GM12878 (cell line): ENCODE data around the gene CD151. TPM values are rescaled to one million over a fixed set of nuclear protein-coding genes. Genes with fewer than 3 reads are reported as not detected.
A peak's percentile ranks its signal among the peaks of the same experiment; 100 is the strongest.

Experiments used
- ATAC-seq: fragments of 200-7000 bp; cut with Tn5 transposase; 3 replicates; pipeline ENCODE4 v1.9.1; 2020; ENCODE audit warnings: mild to moderate bottlenecking, moderate library complexity
- BruUV-seq: library from RNA; stranded (reverse); fragments of 400-500 nt; replicated peaks from 2 replicates; lab custom pipeline; 2021; lab: Mats Ljungman, UMichigan
- CTCF ChIA-PET: fragments of 300-600 bp; sonication (Branson Sonifier 250); formaldehyde crosslinking; extraction: SDS; loops from one replicate; lab custom pipeline; 2021; ENCODE audit warnings: inconsistent platforms; lab: Yijun Ruan, JAX
- POLR2A ChIA-PET: fragments of 350-600 bp; formaldehyde crosslinking; extraction: SDS; loops from one replicate; lab custom pipeline; 2021; ENCODE audit warnings: inconsistent platforms; lab: Charles Lee
- RAD21 ChIA-PET: fragments of 300-600 bp; sonication (Branson Sonifier 250); formaldehyde crosslinking; loops from one replicate; lab custom pipeline; 2023; ENCODE audit warnings: antibody characterized with exemption; ENCODE audit not compliant: unreplicated experiment; lab: Charles Lee
- SMC1A ChIA-PET: fragments of 300-600 bp; sonication (Branson Sonifier 250); formaldehyde crosslinking; loops from one replicate; lab custom pipeline; 2023; ENCODE audit not compliant: unreplicated experiment, uncharacterized antibody; lab: Charles Lee
- DNase-seq: peaks from one replicate; pipeline ENCODE4 v3.0.0-alpha.2; 2011; ENCODE audit warnings: low read depth, low spot score
- FAIRE-seq: peaks from 3 replicates; lab custom pipeline; 2011; peaks lifted over from hg19 to GRCh38; lab: Jason Lieb, UNC
- H2AFZ ChIP-seq: 2 replicates; pipeline ENCODE4 v1.6.0; 2011; ENCODE audit warnings: low read depth, low read length, control low read depth; ENCODE audit not compliant: control insufficient read depth
- H3K27ac ChIP-seq: 2 replicates; pipeline ENCODE4 v1.5.1; 2011; ENCODE audit warnings: control low read depth; ENCODE audit not compliant: control insufficient read depth, insufficient read depth
- H3K27me3 ChIP-seq, 2 experiments: replicated peaks in 1 of 2; 2 replicates each; pipeline versions ENCODE4 v1.6.0 to v1.6.1; 2011; ENCODE audit warnings: low read length in 1 of 2; ENCODE audit not compliant: control insufficient read depth in 2 of 2, insufficient read depth in 2 of 2
- H3K36me3 ChIP-seq, 2 experiments: 2 replicates each; pipeline ENCODE4 v1.5.1; 2011; ENCODE audit warnings: low read length in 1 of 2; ENCODE audit not compliant: control insufficient read depth in 2 of 2, insufficient read depth in 2 of 2
- H3K4me1 ChIP-seq: 2 replicates; pipeline ENCODE4 v1.6.1; 2011; ENCODE audit warnings: mild to moderate bottlenecking, low read length, moderate library complexity, mixed read lengths; ENCODE audit not compliant: control insufficient read depth, insufficient read depth
- H3K4me2 ChIP-seq: 2 replicates; pipeline ENCODE4 v1.6.0; 2011; ENCODE audit warnings: control low read depth; ENCODE audit not compliant: control insufficient read depth, insufficient read depth
- H3K4me3 ChIP-seq: fragments of 200-600 bp; sonication (generic); 2 replicates; pipeline ENCODE4 v1.5.1; 2016
- H3K79me2 ChIP-seq: 2 replicates; pipeline ENCODE4 v1.6.0; 2011; ENCODE audit warnings: low read length; ENCODE audit not compliant: control insufficient read depth, insufficient read depth
- H3K9ac ChIP-seq: 2 replicates; pipeline ENCODE4 v1.8.0; 2011; ENCODE audit warnings: low read length, control low read depth, mixed read lengths; ENCODE audit not compliant: control insufficient read depth, insufficient read depth
- H3K9me3 ChIP-seq: replicated peaks from 3 replicates; pipeline ENCODE4 v1.5.1; 2011; ENCODE audit warnings: mild to moderate bottlenecking, low read length; ENCODE audit not compliant: control insufficient read depth, insufficient read depth
- H4K20me1 ChIP-seq: 2 replicates; pipeline ENCODE4 v1.6.0; 2011; ENCODE audit not compliant: control insufficient read depth, insufficient read depth
- BHLHE40 ChIP-seq, 2 experiments: fragments of 450-650 bp in 1 of 2; IDR thresholded peaks; 2 replicates each; pipeline ENCODE4 v1.6.1; 2011 to 2017; ENCODE audit warnings: low read depth in 2 of 2, borderline replicate concordance in 1 of 2, improper control_type of control experiment in 1 of 2, low read length in 1 of 2, mild to moderate bottlenecking in 1 of 2
- HCFC1 ChIP-seq: fragments of 150-350 bp; IDR thresholded peaks from 2 replicates; pipeline ENCODE4 v1.6.1; 2014; ENCODE audit warnings: low read length
- HDGF ChIP-seq: fragments of 450-650 bp; IDR thresholded peaks from 2 replicates; pipeline ENCODE4 v1.6.1; 2016; ENCODE audit warnings: antibody characterized with exemption
- POU2F2 ChIP-seq: IDR thresholded peaks from 3 replicates; pipeline ENCODE4 v1.6.1; 2011; ENCODE audit warnings: low read depth, mild to moderate bottlenecking, low read length, borderline replicate concordance
- RAD51 ChIP-seq: fragments of 450-650 bp; IDR thresholded peaks from 2 replicates; pipeline ENCODE4 v1.6.1; 2016; ENCODE audit warnings: moderate library complexity, mild to moderate bottlenecking, inconsistent platforms
- SUZ12 ChIP-seq: fragments of 200-600 bp; sonication (generic); IDR thresholded peaks from one replicate; pipeline ENCODE4 v1.6.1; 2018; ENCODE audit warnings: antibody characterized with exemption, mild to moderate bottlenecking; ENCODE audit not compliant: unreplicated experiment
- ZNF24 ChIP-seq: fragments of 450-650 bp; IDR thresholded peaks from 2 replicates; pipeline ENCODE4 v1.6.1; 2017; ENCODE audit warnings: antibody characterized with exemption, mild to moderate bottlenecking
- WGBS: methylation state at CpG from one replicate; pipeline ENCODE4 v1.1.6; 2016; ENCODE audit warnings: low lambda C conversion rate; ENCODE audit not compliant: insufficient replicate concordance, insufficient coverage; ENCODE audit errors: missing lambda C conversion rate; 5-methylcytosine and 5-hydroxymethylcytosine counted together
- in situ Hi-C: fragments of 300-500 bp; cut with MboI; formaldehyde crosslinking; loops from 9 replicates; pipeline ENCODE4 v1.14.3; 2018; ENCODE audit warnings: mixed read lengths
- intact Hi-C: fragments of 100-400 bp; cut with micrococcal nuclease; formaldehyde crosslinking; loops from one replicate; pipeline ENCODE4 v1.14.2; 2022; ENCODE audit not compliant: unreplicated experiment
- polyA plus RNA-seq, 11 experiments: library from polyadenylated mRNA; depleted of rRNA in 4 of 11; unstranded in 6 of 11; stranded (reverse) in 5 of 11; fragments of >200 nt; fragmentation: Nextera tagmentation in 4 of 11; fragmentation: Illumina TruSeq in 1 of 11; extraction: Ambion mirVana in 4 of 11; extraction: Trizol in 1 of 11; gene quantifications; 1 replicate in 1 of 11; 2 replicates in 10 of 11; pipeline versions ENCODE4 v1.2.1 to v1.2.3, GENCODE V29; 2011 to 2016; ENCODE audit warnings: inconsistent platforms in 2 of 11, missing spikeins in 2 of 11, low read depth in 1 of 11
- total RNA-seq, 4 experiments: library from RNA; depleted of rRNA in 3 of 4; stranded (reverse); fragments of >200 nt in 3 of 4; fragmentation: Illumina TruSeq in 1 of 4; extraction: Trizol in 1 of 4; gene quantifications; 2 replicates each; pipeline versions ENCODE4 v1.2.1 to v1.2.3, GENCODE V29; 2013 to 2021
- TF ChIP-seq, protein P1 (sequence below): fragments of 450-650 bp; IDR thresholded peaks from 2 replicates; pipeline ENCODE4 v1.6.1; 2017; ENCODE audit warnings: antibody characterized with exemption, mild to moderate bottlenecking, moderate library complexity

The CD151 gene
- total and polyA plus RNA-seq, 10 of the 15 experiments (the other 5 are each of a cell fraction or from before 2014, with no cell fraction given): 0.52 to 41.7 (median 14.7) TPM

DNA sequence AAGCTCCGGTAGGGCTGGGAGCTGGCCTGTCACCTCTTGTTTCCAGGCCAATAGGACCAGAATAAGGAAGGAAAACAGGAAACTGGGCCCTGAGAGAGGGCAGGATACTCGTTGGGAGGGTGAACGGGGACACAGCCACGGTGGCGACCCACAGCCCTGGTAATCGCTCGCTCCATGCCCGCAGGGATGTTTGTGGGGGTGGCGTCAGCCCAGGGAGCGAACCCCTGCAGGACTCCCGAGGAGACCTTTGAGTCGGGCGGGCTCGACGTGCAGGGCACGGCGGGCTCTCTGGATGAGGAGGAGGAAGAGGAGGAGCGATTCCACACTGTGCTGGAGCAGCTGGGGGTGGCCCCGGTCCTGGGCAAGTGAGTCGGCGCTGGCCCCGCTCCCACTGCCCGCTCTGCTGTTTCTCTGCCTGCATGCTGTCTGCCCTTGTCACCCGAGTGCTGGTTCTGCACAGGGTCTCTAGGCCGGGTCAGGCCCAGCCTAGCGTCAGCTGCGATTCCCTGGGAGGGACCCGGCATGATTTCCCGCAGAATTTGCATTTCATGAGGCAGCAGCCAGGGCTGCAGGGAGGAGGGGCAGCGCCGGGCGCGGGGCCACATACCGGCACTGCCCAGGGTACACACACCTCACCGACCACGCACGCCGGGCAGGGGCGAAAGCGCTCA, 3.4 kb upstream of the CD151 start:
- ChIA-PET SMC1A (no interaction called here), RAD21 (no interaction called here), POLR2A (interaction anchor here (1.4 to 5.2 kb wide), 3 partner anchors 10 to 20 kb away, joined by 4 to 33 read pairs (median 21); partner anchors contain the start of genes PNPLA2, POLR2L, RPLP2 and TSPAN4), CTCF (interaction anchor here (1.0 kb wide), 1 partner anchor 19 kb away, joined by 3 read pairs; no protein-coding TSS in a partner anchor)
- ATAC-seq: peak; percentile 8
- Histone ChIP-seq H3K79me2 (no peaks in the 10 kb centered on the region), H3K27me3 (no peaks in the 10 kb centered on the region; a peak in 3 of 4 replicates), H3K9ac (no peak overlapping the region), H3K4me1 (peaks cover 42% of the 10 kb centered on the region), H3K9me3 (no peaks in the 10 kb centered on the region), H3K4me2 (peak overlapping the region; percentile 93), H3K36me3 (no peaks in the 10 kb centered on the region; a peak in 2 of 4 replicates), H3K4me3 (peak overlapping the region; percentile 49; the same call in 1 of the 2 replicates), H2AFZ (no peak overlapping the region), H4K20me1 (no peaks in the 10 kb centered on the region), H3K27ac (no peak overlapping the region)
- intact Hi-C loops: no loop called here
- in situ Hi-C loops: no loop called here
- peak; percentile 94; the same call in 2 of the 3 replicates for TF ChIP-seq POU2F2
- peak; percentile 15 to 16; a peak in 1 of 4 replicates for TF ChIP-seq BHLHE40 (IDR thresholded peaks at IDR 0.05; ENCODE audit: borderline replicate concordance in 1 of 2, low read depth in 2 of 2, low read length in 1 of 2)
- TF ChIP-seq HCFC1: no peak
- WGBS: 30% methylated on average over 38 of the region's 40 CpGs
- BruUV-seq: no TSS peak
- FAIRE-seq: no peak
- no peak for DNase-seq

DNA sequence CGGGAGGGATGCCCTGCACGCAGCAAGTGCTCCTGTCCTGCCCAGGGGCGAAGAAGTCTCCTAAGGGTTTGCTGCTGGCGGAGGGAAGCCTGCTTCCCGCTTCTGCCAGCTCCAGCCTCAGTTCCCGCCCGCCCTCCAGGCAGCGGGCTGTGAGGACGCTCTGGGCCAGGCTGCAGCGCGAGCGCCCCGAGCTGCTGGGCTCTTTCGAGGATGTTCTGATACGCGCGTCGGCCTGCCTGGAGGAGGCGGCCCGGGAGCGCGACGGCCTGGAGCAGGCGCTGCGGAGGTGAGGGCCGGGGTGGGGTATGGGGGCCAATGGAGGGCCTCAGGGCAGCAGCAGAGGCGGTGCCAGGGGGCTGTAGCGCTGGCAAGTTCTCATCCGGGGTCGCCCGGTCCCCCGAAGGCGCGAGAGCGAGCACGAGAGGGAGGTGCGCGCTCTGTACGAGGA, 2.9 kb upstream of the CD151 start:
- Histone ChIP-seq H3K27me3 (no peaks in the 10 kb centered on the region; a peak in 3 of 4 replicates), H3K27ac (no peak overlapping the region), H3K79me2 (no peaks in the 10 kb centered on the region), H4K20me1 (no peaks in the 10 kb centered on the region), H3K4me3 (peak overlapping the region; percentile 49; the same call in 1 of the 2 replicates)
- SMC1A ChIA-PET: no interaction called here
- ATAC-seq (peak; percentile 7), FAIRE-seq (no peak)
- intact Hi-C loops: no loop called here
- POLR2A ChIA-PET: interaction anchor here (3.7 to 5.2 kb wide), 2 partner anchors 11 to 12 kb away, joined by 21 to 33 read pairs; partner anchors contain the start of genes PNPLA2, POLR2L and TSPAN4
- RAD21 ChIA-PET: no interaction called here
- no TSS peak for BruUV-seq
- TF ChIP-seq HDGF (peak; percentile 59; the same call in 1 of the 2 replicates), ZNF24 (no peak), SUZ12 (peak; percentile 62), RAD51 (no peak)
- TF ChIP-seq, protein P1, sequence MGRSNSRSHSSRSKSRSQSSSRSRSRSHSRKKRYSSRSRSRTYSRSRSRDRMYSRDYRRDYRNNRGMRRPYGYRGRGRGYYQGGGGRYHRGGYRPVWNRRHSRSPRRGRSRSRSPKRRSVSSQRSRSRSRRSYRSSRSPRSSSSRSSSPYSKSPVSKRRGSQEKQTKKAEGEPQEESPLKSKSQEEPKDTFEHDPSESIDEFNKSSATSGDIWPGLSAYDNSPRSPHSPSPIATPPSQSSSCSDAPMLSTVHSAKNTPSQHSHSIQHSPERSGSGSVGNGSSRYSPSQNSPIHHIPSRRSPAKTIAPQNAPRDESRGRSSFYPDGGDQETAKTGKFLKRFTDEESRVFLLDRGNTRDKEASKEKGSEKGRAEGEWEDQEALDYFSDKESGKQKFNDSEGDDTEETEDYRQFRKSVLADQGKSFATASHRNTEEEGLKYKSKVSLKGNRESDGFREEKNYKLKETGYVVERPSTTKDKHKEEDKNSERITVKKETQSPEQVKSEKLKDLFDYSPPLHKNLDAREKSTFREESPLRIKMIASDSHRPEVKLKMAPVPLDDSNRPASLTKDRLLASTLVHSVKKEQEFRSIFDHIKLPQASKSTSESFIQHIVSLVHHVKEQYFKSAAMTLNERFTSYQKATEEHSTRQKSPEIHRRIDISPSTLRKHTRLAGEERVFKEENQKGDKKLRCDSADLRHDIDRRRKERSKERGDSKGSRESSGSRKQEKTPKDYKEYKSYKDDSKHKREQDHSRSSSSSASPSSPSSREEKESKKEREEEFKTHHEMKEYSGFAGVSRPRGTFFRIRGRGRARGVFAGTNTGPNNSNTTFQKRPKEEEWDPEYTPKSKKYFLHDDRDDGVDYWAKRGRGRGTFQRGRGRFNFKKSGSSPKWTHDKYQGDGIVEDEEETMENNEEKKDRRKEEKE: no peak
- TF ChIP-seq, all 136 proteins: peak for 2
- Histone ChIP-seq H3K9ac (no peak overlapping the region), H3K4me2 (peak overlapping the region; percentile 93), H3K36me3 (no peaks in the 10 kb centered on the region; a peak in 2 of 4 replicates), H3K4me1 (peaks cover 42% of the 10 kb centered on the region), H2AFZ (peak overlapping the region; percentile 30; the same call in 1 of the 2 replicates), H3K9me3 (no peaks in the 10 kb centered on the region)
- 14% methylated on average over 11 of the region's 39 CpGs for WGBS
- in situ Hi-C loops: no loop called here
- CTCF ChIA-PET: interaction anchor here (1.0 kb wide), 1 partner anchor 19 kb away, joined by 3 read pairs; no protein-coding TSS in a partner anchor
- DNase-seq: no peak
